Nucleus accumbens (tissue), 56 donors: Measurements from ENCODE around the gene ATRNL1.

Source experiments
- DNase-seq, 56 donors: peaks; one replicate each; lab custom pipeline; 2025; lab: John Stamatoyannopoulos, UW

ATRNL1 gene

DNA sequence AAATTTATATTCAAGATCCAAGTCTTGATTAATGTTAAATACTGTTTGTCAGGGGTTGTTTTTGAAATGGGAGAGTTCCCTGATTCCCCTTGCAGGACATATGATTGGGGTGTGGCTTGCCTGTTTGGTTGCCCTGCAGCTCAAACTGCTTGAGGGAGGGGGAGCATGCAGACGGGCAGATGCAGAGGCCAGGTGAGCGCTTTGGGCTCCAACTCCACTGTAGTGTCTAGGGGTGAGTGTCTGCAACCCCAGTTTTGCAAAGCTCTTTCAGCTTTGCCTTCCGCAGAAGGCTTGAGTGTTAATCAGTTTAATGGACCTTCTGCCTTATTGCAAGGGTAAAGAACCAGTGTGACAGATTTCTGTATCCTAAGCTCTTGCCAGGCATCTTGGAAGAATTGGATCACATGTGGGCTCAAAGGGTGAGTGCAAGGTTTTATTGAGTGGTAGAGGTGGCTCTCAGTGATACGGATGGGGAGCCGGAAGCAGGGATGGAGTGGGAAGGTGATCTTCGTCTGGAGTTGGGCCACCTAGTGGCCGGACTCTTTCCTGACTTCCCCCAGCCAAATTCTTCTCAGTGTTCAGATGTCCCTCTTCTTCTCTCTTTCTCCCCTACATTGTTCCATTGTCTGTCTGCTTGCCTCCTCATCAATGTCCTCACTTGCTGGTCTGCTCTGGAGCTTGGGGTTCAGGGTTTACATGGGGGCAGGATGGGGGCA, 479.7 kb downstream of the ATRNL1 start:
- no peak for DNase-seq

DNA sequence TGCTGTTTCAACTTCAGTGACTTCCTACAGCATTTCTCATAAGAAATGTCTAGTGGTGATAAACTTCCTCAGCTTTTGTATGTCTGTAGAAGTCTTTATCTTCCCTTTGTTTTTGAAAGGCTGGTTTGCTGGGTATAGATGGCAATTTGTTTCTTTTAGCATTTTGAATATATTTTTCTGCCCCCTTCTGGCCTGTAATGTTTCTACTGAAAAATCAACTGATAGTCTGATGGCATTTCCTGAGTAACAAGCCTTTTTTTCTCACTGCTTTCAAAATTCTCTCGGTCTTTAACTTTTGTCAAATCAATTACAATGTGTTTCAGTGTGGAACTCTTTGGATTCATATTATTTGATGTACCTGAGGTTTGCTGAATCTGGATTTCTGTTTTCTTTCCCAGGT, 487.1 kb downstream of the ATRNL1 start:
- DNase-seq, result no peak

DNA sequence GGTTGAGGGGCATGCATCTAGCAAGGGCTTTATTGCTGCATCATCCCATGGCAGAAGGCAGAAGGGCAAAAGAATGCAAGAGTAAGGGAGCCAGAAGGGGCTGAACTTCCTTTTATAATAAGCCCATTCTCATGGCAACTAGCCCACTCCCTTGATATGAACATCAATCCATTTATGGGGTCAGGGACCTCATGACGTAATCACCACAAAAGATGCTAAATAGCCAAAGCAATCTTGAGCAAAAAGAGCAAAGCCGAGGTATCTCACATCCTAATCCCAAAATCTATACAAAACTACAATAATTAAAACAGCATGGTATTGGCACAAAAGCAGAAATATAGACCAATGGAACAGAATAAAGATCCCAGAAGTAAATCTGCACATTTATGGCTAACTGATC, 499.9 kb downstream of the ATRNL1 start:
- DNase-seq, result no peak

DNA sequence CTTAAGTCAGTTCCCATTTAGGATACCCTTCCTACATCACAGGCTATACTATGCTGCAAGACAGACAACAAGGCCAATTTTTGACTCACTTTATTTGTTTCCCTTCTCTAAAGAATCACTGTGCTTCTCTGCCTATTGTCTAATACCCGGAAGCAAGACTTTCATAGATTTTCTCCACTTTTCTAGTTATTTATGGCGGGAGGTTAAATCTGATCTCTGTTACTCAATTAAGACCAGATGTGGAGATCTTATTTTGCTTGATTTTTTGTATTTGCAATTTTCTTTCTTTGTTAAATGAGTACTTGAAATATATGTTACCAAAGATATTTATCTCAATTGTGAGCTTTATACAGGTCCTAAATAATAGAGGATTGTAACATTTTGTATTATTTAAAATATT, 511.5 kb downstream of the ATRNL1 start:
- no peak for DNase-seq

DNA sequence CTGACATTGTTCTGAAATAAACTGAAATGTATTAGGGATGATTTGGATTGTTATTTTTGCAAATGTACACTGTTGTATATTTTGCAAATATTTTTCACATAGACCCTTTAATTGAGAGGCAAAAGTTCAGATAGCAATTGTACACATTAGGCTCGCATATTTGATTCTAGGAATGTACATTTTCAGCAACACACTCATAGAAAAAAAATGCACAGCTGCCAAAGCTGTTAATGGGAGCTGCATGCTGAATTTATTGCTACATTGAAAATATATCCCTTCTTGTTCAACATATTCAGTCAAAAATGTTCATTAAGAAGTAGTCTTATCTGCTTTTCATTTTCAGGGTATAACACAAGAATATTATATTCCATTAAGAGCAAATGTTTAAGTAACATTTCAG, 512.9 kb downstream of the ATRNL1 start:
- no peak for DNase-seq

DNA sequence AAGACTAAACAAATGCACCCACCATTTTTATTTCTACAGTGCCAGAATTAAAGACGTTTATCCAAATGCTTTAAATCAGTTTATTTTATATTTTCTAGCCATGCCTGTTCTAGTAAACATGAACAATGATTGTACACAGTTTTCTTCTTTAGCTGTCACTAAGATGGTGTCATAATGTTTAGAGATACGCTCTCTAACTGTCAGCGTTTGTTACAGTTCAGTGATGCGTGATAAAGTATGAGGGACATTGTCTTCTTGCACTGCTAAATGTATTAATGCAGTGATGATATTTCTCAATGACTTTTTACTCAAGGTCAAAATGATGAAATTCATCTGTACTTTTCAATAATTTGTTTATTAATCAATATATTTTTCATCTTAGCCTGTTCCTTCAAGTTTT, 513.6 kb downstream of the ATRNL1 start:
- DNase-seq, result no peak

DNA sequence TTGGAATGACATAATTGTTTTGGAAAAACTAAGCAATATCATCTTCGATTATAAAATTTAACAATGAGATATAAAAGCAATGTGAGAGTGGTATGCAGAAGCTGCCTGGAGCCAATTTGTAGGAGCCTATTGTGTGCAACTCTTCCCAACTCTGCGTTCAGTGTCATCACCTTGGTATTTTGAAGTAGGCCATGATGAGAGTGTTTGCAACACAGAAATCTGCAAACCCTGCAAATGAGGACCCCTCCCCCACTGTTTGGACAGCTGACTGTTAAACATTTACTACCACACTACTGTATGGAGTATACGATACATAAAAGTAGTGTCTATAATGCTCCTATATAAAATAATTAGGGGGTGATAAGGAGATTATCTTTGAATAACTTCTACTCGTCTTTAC, 531.3 kb downstream of the ATRNL1 start:
- DNase-seq, result no peak

DNA sequence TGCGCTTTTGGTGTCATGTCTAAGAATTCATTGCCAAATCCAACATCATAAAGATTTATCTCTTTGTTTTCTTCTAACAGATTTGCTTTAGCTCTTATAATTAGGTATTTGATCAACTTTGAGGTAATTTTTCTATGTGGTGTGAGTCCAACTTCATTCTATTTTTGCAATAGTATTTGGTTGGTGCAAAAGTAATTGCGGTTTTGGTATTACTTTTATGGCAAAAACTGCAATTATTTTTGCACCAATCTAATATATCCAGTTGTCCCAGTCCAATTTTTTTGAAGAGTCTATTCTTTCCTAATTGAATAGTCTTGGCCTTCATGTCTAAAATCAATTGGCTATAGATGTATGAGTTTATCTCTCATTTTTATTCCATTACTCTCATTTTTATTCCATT, 535.5 kb downstream of the ATRNL1 start:
- DNase-seq, result no peak

DNA sequence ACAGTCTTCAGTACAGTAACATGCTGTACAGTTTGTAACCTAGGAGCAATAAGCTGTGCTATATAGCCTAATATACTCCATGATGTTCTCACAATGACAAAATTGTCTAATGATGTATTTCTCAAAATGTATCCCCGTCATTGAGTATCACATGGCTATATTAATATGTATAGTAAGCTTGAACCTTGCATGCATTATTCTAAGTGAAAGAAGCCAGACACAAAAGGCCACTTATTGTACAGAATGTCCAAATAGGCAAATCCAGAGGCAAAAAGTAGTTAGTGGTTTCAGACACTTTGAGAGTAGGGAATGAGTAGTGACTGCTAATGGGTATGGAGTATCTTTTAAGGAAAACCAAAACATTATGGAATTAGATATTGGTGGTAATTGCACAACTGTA, 545.1 kb downstream of the ATRNL1 start:
- DNase-seq, result no peak

DNA sequence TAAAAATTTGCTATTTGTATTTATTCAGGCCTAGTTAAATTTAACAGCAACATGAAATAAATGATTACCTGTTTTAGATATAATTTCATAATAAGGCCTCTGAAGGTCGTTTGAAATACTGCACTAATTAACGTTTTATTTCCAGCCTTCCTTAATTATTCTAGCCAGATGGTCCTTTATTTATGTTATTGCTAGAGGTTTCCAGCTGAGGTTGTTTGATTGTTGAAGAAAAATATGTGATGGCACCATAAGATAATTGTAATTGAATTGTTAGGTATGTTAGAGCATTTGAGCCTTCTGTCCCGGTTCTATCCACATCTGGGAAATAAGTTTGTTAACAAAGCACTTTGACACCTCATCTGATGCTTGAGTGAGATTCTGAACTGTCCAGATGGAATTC, 556.1 kb downstream of the ATRNL1 start:
- DNase-seq, result no peak

DNA sequence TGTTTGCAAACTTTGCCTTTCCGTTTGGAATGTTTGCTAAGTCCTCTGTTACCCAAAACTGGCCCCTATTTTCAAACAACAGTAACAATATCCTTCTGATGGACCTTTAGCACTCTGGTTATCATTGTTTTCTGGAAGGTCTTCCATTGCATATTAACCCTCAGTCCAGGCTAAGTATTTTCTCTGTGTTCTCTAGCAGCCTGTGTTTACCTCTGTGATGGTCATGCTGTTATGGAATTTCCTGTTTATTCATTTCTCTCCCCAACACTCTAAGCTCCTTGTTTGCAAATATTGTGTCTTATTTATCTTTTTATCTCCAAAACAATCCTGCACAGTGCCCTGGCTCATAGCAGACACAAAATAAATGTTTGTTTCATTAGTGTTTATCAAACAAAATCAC, 560.3 kb downstream of the ATRNL1 start:
- no peak for DNase-seq

DNA sequence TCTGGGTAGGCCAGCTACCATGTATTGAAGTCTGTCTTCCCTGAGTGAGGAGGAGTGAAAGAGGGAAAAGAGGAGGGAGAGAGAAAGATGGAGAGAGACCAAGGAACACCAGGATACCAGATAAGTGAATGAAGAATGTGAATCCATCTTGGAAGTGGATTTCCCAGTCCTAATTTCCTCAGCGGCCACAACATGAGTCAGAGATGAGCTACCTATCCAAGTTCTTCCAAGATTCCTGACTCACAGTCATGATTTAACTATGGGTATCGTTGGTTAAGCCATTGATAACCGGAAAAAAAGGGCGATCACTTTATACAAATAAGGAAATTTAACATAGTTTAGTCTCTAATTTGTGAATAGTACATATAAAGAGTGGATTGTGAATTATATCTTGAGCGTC, 561.8 kb downstream of the ATRNL1 start:
- no peak for DNase-seq

DNA sequence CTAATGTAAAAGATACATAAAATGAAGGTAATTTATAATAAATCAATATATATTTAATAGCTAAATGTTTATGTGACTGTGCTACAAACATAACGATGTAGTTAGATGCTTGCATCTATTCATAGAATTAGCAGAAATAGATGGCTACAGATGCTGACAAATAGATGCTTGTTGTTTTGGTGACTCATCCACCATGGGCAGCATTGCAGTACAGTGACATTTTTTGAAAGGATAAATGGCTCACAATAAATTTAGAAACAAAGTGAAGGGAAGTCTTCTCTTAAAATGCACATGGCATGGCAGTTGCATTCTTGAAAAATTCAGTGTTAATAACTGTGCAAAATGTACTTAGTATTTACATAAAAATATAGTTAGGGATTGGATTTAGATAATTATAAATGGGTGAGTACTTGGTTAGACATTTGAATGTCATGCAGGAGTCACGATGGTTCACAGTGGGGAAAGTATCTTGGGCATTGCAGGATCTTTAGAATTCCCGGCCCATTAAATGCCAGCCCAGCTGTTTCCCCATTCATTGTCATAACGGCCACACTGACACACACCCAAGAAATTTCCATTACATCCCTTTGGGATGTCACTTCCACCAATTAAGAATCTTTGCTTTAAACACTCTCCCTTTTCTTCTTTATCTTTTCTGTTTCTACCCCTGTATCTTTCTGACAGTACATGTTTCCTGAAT, 564.1 kb downstream of the ATRNL1 start:
- no peak for DNase-seq

DNA sequence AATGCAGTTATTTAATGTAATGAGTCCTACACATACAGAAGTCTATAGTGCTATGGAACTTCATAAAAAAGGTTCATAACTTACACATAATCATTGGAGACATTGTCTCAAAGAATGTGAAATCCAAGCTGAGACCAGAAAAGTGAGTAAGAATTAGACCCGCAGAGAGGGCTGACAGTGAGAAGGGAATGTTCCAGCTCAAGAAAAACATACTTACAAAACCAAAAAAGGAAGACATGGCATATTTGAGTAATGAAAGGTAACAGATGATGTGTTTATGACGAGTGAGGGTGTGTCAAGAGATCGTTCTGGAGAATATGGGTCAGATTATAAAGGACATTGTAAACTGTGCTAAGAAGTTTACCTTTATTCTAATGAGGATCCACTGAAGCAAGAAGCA, 566.5 kb downstream of the ATRNL1 start:
- DNase-seq, result no peak

DNA sequence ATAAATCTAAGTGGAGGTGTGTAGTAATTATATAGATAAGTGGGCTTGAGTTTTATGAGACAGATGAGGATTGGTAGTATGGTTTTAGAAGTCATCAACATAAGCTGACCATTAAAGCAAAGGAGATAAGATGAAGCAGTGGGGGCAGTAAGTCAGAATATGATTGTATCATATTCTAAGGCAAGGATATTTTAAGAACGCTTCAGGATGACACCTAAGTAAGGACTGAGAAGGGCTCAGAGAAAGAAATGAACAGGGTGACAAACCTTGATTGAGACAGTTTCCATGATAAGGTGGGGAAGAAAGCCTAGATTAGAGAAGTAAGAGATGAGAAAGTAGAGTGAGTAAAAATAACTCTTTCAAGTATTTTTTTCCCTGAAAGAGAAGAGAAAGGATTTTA, 567.2 kb downstream of the ATRNL1 start:
- DNase-seq, result no peak

DNA sequence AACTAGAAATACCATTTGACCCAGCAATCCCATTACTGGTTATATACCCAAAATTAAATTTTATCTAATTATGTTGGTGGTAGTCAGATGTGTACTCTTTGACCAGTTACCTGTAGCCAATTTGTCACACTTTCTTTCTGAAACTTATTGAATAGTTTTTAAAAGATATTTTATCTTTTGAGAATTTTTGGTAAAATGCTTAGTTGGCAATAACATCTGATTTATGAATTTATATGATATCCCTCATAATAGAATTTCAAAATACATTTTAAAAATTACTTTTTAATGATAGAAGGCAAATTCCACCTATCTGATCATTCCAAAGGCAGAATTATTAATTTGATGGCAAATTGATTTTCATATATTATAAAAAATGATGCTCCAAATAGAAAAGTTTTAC, 569.3 kb downstream of the ATRNL1 start:
- no peak for DNase-seq

DNA sequence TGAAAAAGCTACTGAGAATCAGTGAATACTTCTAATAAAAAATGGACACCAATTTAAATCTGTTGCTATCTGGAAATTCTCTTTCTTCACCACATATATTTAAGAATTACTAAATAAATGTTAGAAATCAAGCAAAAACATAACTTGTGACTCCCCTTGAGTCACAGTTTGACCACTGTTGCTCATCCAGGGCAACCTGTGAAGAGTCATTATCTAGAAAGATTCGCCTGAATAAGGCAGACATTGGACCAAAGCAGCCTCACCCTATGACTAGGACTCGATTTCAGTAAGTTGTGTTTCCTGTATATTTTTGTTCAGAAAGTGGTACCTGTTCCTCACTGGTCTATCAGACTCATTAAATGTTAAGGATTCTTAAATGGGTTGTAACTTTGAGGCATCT, 572.4 kb downstream of the ATRNL1 start:
- no peak for DNase-seq

DNA sequence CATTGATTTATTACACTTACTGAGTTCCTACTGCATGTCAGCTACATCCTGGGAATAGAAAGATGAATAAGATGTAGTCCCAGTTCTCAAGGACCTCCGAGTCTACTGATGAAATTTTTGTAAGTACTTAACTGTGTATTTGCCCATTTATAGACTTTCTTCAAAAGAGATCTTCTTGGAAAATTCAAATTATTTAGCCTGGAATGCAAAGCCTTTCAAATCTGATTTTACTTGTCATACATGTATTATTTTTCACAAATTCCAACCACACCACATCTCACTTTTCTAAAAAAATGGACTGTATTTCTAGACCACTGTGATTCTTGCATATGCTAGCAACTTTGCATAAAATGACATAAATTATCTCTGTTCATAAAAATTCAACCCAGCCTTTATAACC, 581.3 kb downstream of the ATRNL1 start:
- DNase-seq, result no peak

DNA sequence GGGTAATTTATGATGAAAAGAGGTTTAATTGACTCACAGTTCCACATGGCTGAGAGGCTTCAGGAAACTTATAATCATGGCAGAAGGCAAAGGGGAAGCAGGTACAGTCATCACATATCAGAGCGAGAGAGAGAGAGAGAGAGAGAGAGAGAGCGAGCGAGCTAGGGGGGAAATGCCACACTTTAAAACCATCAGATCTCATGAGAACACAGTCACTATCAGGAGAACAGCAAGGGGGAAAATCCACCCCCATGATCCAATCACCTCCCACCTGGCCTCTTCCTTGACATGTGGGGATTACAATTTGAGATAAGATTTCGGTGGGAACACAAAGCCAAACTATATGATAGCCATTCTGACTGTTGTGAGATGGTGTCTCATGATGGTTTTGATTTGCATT, 603.6 kb downstream of the ATRNL1 start:
- DNase-seq, result no peak

DNA sequence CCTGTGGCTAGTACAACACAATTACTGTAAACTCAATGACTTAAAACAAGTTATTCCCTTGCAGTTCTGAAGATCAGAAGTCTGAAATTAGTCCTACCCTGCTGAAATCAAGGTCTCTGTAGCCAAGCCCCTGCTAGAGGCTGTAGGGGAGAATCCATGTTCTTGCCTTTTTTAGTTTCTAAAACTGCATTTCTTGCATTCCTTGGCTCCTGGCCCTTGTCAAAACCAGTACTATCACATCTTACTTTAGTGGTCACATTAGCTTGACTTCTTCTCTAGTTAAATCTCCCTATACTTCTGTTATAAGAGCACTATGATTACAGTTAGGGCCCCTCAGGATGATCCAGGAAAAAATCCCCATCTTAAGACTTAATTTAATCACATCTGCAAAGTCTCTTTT, 612.9 kb downstream of the ATRNL1 start:
- no peak for DNase-seq

DNA sequence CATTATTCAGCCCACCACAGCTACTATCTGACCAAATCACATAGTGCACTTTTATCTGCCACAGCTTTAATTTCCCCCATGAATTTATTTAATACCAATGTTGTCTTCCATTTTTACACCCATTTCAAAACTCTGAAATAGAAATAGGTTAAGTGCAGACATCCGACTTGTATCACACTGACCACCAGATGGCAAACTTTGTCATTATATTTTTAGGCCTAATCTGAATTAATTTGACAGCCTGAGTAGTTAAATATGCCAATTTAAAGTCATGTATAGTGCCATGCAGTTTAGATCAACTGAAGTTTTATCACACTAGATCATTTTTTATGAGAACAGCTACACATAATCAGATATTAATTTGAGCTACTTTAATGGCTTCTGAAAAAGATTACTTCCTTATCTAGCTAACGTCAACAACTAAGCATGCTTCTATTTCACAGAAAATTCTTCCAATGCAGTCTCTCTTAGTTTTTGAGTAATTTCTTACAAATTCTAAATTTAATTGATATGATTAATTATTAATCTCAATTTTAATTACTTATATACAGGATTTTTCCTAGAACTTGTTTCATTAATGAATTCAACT, 613.4 kb downstream of the ATRNL1 start:
- DNase-seq, result peak in 1 of 56 donors; percentile 7

DNA sequence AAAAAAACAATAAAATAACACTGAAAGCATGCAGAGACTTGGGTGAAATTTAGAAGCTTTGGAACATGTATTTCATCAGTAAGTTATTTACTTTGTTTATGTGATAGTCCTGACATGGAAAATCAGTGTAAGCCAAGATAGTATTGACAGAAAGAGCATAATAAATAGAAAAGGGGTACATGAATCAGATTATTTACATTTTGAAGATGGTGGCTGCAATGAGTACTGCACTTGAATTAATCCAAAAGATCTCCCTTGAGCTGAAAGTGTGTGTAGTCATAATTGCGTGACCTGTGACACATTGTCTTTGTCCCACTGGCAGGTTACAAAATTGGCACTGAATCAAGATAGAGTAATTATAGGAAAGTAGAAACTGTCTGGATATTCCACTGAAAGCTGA, 617.0 kb downstream of the ATRNL1 start:
- DNase-seq, result no peak
